ENCODE measurements around the gene CCT7.
"Not testable (repeated sequence)": the region's sequence is repeated elsewhere in the genome, so short reads cannot be mapped to it uniquely, and the experiment has no call there.

Gene CCT7

GRCh38 chr2:73233932-73234832, at the start of gene CCT7:
Gene CCT7, plus strand, starts transcription at chr2:73234308. Its CDS starts 71 bp downstream, at chr2:73234379.
- peak; percentile 84 for DNase-seq (ENCODE audit: low spot score)

GRCh38 chr2:73185965-73186364, 48.1 kb upstream of the CCT7 start:
- DNase-seq (ENCODE audit: low spot score): no peak

GRCh38 chr2:73187549-73187948, 46.6 kb upstream of the CCT7 start:
- no peak for DNase-seq (ENCODE audit: low spot score)

- no peak for DNase-seq (ENCODE audit: low spot score)
These were observed 36.5 kb upstream of the CCT7 start for GRCh38 chr2:73197579-73197978.

GRCh38 chr2:73200281-73200680, 33.8 kb upstream of the CCT7 start:
- not testable (repeated sequence) for DNase-seq (ENCODE audit: low spot score)

- DNase-seq (ENCODE audit: low spot score): no peak
These were observed 31.7 kb upstream of the CCT7 start, which contains the start of gene NOTO for GRCh38 chr2:73202156-73203054. Gene NOTO, plus strand, starts transcription at chr2:73202574. Its CDS starts 93 bp downstream, at chr2:73202667.

GRCh38 chr2:73203055-73203681, 30.9 kb upstream of the CCT7 start:
- no peak for DNase-seq (ENCODE audit: low spot score)

- DNase-seq (ENCODE audit: low spot score): no peak
These were observed 28.5 kb upstream of the CCT7 start for GRCh38 chr2:73205611-73206010.

- DNase-seq (ENCODE audit: low spot score): no peak
These were observed 25.9 kb upstream of the CCT7 start for GRCh38 chr2:73208258-73208657.

- DNase-seq (ENCODE audit: low spot score): no peak
These were observed 24.1 kb upstream of the CCT7 start for GRCh38 chr2:73210019-73210418.

- no peak for DNase-seq (ENCODE audit: low spot score)
These were observed 23.4 kb upstream of the CCT7 start for GRCh38 chr2:73210696-73211095.

- no peak for DNase-seq (ENCODE audit: low spot score)
These were observed 22.0 kb upstream of the CCT7 start for GRCh38 chr2:73212098-73212447.

GRCh38 chr2:73212448-73213176, 21.5 kb upstream of the CCT7 start:
- peak; percentile 87 for DNase-seq (ENCODE audit: low spot score)

GRCh38 chr2:73214120-73215035, 19.7 kb upstream of the CCT7 start, which contains the start of gene SMYD5:
Gene SMYD5, plus strand, starts transcription at chr2:73214245. Its CDS starts 22 bp downstream, at chr2:73214267.
- DNase-seq (ENCODE audit: low spot score): peak; percentile 89

- no peak for DNase-seq (ENCODE audit: low spot score)
These were observed 18.9 kb upstream of the CCT7 start for GRCh38 chr2:73215254-73215653.

- DNase-seq (ENCODE audit: low spot score): no peak
These were observed 16.9 kb upstream of the CCT7 start for GRCh38 chr2:73217160-73217559.

GRCh38 chr2:73217826-73218225, 16.3 kb upstream of the CCT7 start:
- no peak for DNase-seq (ENCODE audit: low spot score)

GRCh38 chr2:73218298-73218697, 15.8 kb upstream of the CCT7 start:
- DNase-seq (ENCODE audit: low spot score): no peak

GRCh38 chr2:73223821-73224220, 10.3 kb upstream of the CCT7 start:
- no peak for DNase-seq (ENCODE audit: low spot score)
